Measurements from ENCODE around the gene KRT80. TPM values are rescaled to one million over a fixed set of nuclear protein-coding genes. Genes with fewer than 3 reads are reported as not detected.

Gene KRT80
- total RNA-seq, 1 donor from 2014 or later = 2.0 TPM

DNA sequence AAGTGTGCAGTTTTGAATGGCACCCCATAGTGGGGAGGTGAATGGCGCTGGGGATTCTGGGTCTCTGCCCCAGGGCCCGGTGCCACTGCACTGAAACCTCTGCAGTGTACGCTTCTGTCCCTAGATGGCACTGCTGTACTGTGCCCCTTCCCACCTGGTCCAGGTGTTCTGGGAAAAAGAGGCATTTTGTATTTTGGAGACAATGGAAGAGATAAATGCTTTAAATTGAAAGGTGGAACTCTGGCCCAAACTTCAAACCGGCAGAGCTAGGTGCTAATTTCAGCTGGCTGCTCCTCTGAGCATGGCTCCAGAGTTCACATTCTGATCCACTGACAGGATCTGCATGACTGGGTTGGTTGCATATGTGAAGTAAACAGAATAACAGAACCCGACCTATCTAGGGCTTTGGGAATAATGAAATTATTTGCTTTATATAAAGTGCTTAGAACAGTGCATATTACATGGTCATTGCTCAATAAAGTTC lies 52.2 kb downstream of the KRT80 start:
- no peak for DNase-seq (ENCODE audit: low read depth, low spot score)

DNA sequence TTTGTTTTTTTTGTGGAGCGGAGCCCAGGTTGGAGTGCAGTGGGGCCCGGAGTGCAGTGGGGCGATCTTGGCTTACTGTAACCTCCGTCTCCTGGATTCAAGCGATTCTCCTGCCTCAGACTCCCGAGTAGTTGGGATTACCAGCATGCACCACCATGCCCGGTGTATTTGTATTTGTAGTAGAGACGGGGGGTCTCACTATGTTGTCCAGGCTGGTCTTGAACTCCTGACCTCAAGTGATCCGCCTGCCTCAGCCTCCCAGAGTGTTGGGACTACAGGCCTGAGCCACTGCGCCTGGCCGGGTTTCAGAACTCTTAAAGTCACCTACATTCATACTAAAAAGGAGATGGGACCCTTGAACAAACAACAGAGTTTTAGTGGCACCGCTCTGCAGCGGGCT lies 52.7 kb downstream of the KRT80 start:
- DNase-seq (ENCODE audit: low read depth, low spot score) = no peak

DNA sequence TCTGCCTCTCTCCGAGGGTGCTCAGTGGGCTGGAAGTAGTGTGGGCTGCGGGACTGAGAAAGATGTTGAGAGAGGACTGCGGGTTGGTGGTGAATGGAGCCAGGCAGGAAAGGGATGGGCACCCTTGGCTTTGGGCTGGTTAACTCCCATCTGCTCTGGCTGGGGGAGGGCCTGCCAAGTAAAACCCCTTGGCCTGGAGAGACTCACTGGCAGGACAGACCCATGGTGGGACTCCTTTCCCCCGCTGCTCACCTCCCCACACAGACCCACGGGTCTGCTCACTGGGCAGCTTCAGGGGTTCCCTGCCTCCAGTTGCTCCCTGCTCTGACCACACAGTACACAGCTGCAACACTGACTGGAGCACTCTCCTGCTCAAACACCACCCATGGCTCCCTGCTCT lies 54.1 kb downstream of the KRT80 start:
- no peak for DNase-seq (ENCODE audit: low read depth, low spot score)

- DNase-seq (ENCODE audit: low read depth, low spot score) = no peak
Observed at GRCh38 chr12:52132754-52133161, 59.1 kb downstream of the KRT80 start.

GRCh38 chr12:52130711-52131110 lies 61.1 kb downstream of the KRT80 start:
- no peak for DNase-seq (ENCODE audit: low read depth, low spot score)

DNA sequence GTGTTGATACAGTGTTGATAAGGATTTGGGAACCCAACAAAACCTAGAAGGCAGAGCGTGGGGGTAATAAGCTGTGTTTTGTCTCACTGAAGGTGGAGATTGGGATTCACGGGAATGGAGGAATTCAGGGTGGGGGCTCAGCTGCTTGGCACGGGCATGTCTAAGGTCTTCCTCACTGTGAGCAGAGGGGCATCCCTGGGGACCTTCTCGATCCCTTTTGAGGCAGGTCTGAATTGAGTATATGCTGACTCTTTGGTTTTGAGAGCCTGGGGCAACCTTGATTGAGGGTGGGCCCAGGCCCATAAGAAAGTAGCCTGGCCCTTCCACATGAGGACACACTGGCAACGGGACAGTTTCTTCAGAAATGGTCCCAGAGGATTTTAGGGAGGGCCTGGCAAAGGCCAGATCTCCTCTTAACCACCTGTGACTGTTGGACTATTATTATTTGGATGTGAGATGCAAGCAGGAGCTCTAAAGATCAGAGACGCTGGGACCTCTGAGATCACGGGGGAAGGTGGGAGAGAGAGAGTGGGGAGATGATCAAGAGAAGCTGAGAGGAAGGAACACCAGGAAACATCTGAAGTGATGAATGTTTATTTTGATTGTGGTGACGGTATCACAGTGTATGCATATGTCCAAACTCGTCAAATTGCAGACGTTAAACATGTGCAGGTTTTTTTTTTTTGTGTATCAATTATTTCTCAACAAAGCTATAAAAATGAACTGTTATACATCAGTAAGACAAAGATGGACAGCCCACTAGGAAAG lies 63.9 kb downstream of the KRT80 start:
- no peak for DNase-seq (ENCODE audit: low read depth, low spot score)

- DNase-seq (ENCODE audit: low read depth, low spot score) = peak; percentile 91
Observed at GRCh38 chr12:52126605-52127578, 64.9 kb downstream of the KRT80 start.

- no peak for DNase-seq (ENCODE audit: low read depth, low spot score)
Observed at GRCh38 chr12:52126050-52126604, 65.7 kb downstream of the KRT80 start.

- DNase-seq (ENCODE audit: low read depth, low spot score) = no peak
Observed at GRCh38 chr12:52125476-52125900, 66.3 kb downstream of the KRT80 start.

DNA sequence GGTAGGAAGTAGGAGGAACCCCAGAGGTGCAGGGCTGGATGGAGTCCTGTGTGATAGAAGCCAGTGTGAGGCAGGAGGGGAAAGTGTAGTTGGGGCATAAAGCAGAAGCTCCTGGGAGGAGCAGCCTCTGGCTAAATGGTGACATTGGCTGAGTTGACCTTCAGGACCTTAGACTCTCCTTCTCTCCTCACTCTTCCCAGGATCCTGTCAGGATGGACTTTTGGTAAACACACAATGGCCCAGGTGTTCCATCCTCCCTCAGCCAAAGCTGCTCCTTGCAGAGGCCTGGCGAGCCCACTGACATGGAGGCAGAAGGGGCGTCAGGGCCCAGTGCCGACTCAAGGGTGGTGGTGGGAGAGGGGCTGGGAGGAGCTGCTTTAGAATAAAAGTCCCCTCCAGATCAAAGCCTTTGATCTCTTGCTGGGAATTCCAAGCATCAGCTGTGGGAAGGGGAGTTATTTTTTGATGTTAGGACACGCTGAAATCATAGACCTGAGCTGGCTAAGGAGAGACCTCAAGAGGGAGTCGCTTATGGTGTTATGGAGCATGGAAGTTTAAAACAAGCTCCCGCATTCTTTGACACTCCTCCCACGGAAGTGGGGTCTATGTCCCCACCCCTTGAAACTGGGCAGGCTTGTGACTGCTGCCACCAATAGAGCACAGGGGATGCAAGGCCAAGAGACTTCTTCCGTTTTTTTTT lies 68.2 kb downstream of the KRT80 start:
- no peak for DNase-seq (ENCODE audit: low read depth, low spot score)

GRCh38 chr12:52122904-52123303 lies 68.9 kb downstream of the KRT80 start:
- no peak for DNase-seq (ENCODE audit: low read depth, low spot score)

- DNase-seq (ENCODE audit: low read depth, low spot score) = no peak
Observed at GRCh38 chr12:52122540-52122871, 69.3 kb downstream of the KRT80 start.

- DNase-seq (ENCODE audit: low read depth, low spot score) = no peak
Observed at GRCh38 chr12:52121824-52122539, 69.8 kb downstream of the KRT80 start.

GRCh38 chr12:52120951-52121823 lies 70.6 kb downstream of the KRT80 start:
- DNase-seq (ENCODE audit: low read depth, low spot score) = no peak

- no peak for DNase-seq (ENCODE audit: low read depth, low spot score)
Observed at GRCh38 chr12:52119398-52120254, 72.2 kb downstream of the KRT80 start.
